ENCODE data around the gene GOSR1. TPM values are rescaled to one million over a fixed set of nuclear protein-coding genes. Genes with fewer than 3 reads are reported as not detected.

The GOSR1 gene
- total RNA-seq, 2 experiments from 2014 or later = 33.9 to 37.3 TPM

Other genes with a start within 250 kb of the GOSR1 start
- not detected for gene SLC6A4, start 241.7 kb upstream of the GOSR1 start, total RNA-seq
- gene BLMH, start 185.5 kb upstream of the GOSR1 start, total RNA-seq = 10 to 100 TPM; 60.9 to 61.5 TPM
- gene TMIGD1, start 143.4 kb upstream of the GOSR1 start, total RNA-seq = not detected
- gene CPD, start 98.5 kb upstream of the GOSR1 start, total RNA-seq = 10 to 100 TPM; 37.9 to 43.8 TPM

Measured in activated naive CD4-positive, alpha-beta T cell treated with anti-CD3 and anti-CD28 coated beads for 36 hours (primary cell).